Measurements from ENCODE around the gene APBB2. TPM values are rescaled to one million over a fixed set of nuclear protein-coding genes. Genes with fewer than 3 reads are reported as not detected.

APBB2 gene
- total RNA-seq, 4 donors from 2014 or later, result 51.7 to 75.9 (median 71.1) TPM

DNA sequence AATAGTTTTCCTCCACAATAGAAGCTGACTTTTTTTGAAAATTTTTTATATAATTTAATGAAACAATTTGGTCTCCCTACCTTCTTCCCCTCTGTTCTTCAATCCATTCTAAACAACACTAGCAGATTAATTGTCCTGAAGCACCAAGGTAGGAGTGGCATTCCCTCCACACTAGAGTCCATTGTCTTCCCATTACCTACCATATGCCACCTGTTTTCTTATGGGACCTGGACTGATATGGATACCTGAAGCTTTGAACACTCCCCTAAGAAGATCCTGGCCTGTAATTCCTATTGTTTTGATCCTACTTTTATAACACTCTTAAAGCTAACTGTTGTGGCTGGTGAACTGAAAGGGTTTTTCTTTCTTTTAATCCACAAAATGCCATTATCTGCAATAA lies 92.0 kb downstream of the APBB2 start:
- Histone ChIP-seq H3K36me3 (no peaks in the 10 kb centered on the region), H3K4me3 (no peak overlapping the region), H3K9me3 (no peaks in the 10 kb centered on the region), H3K27ac (replicated peaks in 1 of 4) (peak overlapping the region in 1 of 4 donors; percentile 72), H3K27me3 (no peaks in the 10 kb centered on the region), H3K4me1 (peaks cover 0 to 59% (median 56%) of the 10 kb centered on the region in 4 donors)
- DNase-seq (ENCODE audit: extremely low spot score), result no peak
- intact Hi-C loops (cut with DNase I), result no loop called here
- no peak for TF ChIP-seq POLR2A (IDR thresholded peaks at IDR 0.05; ENCODE audit: low read depth)
- TF ChIP-seq, protein P1, sequence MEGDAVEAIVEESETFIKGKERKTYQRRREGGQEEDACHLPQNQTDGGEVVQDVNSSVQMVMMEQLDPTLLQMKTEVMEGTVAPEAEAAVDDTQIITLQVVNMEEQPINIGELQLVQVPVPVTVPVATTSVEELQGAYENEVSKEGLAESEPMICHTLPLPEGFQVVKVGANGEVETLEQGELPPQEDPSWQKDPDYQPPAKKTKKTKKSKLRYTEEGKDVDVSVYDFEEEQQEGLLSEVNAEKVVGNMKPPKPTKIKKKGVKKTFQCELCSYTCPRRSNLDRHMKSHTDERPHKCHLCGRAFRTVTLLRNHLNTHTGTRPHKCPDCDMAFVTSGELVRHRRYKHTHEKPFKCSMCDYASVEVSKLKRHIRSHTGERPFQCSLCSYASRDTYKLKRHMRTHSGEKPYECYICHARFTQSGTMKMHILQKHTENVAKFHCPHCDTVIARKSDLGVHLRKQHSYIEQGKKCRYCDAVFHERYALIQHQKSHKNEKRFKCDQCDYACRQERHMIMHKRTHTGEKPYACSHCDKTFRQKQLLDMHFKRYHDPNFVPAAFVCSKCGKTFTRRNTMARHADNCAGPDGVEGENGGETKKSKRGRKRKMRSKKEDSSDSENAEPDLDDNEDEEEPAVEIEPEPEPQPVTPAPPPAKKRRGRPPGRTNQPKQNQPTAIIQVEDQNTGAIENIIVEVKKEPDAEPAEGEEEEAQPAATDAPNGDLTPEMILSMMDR (IDR thresholded peaks at IDR 0.05), result no peak
- no peak for TF ChIP-seq POLR2AphosphoS5 (IDR thresholded peaks at IDR 0.05)
- no peak for TF ChIP-seq EP300 (IDR thresholded peaks at IDR 0.05)

DNA sequence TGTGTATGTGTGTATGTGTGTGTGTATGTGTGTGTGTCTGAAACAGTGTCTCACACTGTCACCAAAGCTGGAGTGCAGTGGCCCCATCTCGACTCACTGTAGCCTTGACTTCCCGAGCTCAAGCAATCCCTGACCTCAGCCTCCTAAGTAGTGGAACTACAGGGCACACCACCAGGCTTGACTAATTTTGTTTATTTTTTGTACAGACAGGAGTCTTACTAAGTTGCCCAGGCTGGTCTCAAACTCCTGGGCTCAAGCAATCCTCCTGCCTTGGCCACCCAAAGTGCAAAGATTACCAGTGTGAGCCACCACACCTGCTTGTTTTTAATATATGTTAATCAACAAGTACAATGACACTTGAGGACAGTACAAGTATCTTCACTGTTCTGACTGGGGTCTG lies 92.4 kb downstream of the APBB2 start:
- intact Hi-C loops (cut with DNase I), result no loop called here
- Histone ChIP-seq H3K36me3 (no peaks in the 10 kb centered on the region), H3K4me3 (no peak overlapping the region), H3K27me3 (no peaks in the 10 kb centered on the region), H3K4me1 (peaks cover 0 to 59% (median 56%) of the 10 kb centered on the region in 4 donors), H3K27ac (replicated peaks in 1 of 4) (peak overlapping the region; percentile 67 to 80 (median 75)), H3K9me3 (no peaks in the 10 kb centered on the region)
- no peak for DNase-seq (ENCODE audit: extremely low spot score)
- no peak for TF ChIP-seq POLR2AphosphoS5 (IDR thresholded peaks at IDR 0.05)
- WGBS, result 90% methylated on average over 2 of the region's 2 CpGs

DNA sequence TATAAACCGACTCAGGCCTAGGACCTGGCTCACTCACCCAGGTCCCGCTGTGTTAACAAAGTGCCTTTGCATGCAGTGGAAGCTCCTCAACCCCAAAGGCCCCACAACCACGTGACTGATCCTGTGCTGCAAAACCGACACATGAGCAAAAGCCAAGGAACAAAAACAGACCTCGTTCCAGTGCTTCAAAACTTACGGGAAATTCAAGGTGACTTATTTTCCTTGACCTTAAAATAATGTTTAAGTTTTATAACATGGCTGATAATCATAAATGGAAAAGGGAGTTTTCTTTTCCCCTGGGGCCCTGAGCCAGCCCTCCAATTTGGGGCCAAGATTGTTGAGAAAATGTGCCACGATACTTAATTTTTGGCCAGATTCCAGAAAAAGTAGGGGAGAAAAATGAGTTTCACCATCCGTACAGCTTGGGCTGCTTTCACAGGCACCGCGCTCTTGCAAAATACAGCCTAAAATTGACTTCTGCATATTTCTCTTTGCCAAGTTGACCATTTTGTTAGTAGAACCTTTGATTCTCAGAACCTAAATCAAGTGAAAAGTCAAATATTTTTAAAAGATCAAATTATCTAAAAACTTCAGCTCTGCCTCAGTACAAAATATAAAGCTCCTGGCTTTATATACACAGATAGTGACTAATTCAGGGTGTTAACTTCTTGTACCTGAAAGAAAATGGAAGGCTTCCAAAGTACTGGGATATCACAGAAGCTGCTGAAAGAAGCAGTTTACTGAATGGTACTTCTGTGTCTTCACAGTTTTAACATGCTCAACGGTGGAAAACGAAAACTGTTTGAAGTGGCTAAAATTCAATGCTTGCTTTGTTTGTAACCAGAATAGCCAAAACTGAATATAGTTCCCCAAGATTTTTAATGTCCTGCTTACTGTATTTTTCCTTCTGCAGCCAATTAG lies 93.8 kb downstream of the APBB2 start:
- H3K36me3 ChIP-seq, result no peaks in the 10 kb centered on the region
- intact Hi-C loops (cut with DNase I), result no loop called here
- H3K4me1 ChIP-seq, result peaks cover 0 to 50% (median 46%) of the 10 kb centered on the region in 4 donors
- WGBS, result 39% methylated on average over 12 of the region's 12 CpGs
- TF ChIP-seq EP300 (IDR thresholded peaks at IDR 0.05) (no peak), POLR2AphosphoS5 (IDR thresholded peaks at IDR 0.05) (peak; percentile 4 to 54)
- H3K27ac ChIP-seq (replicated peaks in 1 of 4), result peak overlapping the region; percentile 67 to 80 (median 75)
- DNase-seq (ENCODE audit: extremely low spot score), result no peak
- H3K4me3 ChIP-seq, result peak overlapping the region; percentile 13 to 44 (median 35)
- H3K9me3 ChIP-seq, result no peaks in the 10 kb centered on the region
- H3K27me3 ChIP-seq, result no peaks in the 10 kb centered on the region

DNA sequence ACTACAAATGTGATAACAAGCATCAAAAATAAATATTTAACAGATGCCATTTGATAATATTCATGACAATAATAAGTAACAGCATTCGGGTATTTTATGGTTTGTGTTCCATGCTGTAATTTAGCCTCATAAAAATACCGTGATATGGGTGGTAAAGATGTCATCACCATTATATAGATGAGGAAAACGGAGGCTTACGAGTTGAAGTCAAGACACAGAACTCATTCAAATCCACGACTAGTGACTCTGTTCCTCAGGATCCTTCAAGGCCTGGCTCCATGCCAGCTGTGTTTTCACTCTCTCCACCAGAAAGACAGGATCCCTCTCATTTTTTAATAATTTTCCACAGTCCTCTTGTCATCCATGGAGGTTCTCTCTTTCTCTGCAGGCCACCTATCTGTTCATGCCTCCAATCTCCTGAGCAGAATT lies 94.5 kb downstream of the APBB2 start:
- WGBS, result 67% methylated on average over 5 of the region's 5 CpGs

DNA sequence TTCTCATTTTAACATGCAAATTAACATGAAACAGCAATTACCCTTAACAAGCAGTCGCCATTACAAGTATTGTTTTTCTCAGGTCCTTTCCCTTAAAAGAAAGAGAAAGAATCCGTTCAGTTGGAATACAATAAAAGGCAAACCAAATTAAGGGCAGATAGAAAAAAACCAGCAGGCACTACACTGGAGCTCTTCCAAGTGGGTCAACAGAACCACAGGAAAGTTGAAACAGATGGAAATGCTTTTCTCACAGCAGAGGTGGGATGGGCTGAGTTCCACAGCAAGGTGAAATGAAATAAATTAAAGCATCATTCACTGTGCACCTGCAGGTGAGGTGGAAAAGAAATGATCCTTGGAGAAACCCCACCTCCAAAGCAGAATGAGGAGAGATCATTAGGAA lies 102.6 kb downstream of the APBB2 start:
- Histone ChIP-seq H3K27me3 (no peaks in the 10 kb centered on the region), H3K4me1 (no peaks in the 10 kb centered on the region), H3K36me3 (no peaks in the 10 kb centered on the region), H3K4me3 (no peak overlapping the region), H3K9me3 (no peaks in the 10 kb centered on the region), H3K27ac (replicated peaks in 1 of 4) (no peak overlapping the region)
- intact Hi-C loops (cut with DNase I), result no loop called here
- WGBS, result 81% methylated on average over 2 of the region's 2 CpGs
- TF ChIP-seq EP300 (IDR thresholded peaks at IDR 0.05) (no peak), POLR2A (IDR thresholded peaks at IDR 0.05; ENCODE audit: low read depth) (no peak), POLR2AphosphoS5 (IDR thresholded peaks at IDR 0.05) (no peak)
- TF ChIP-seq, protein P1 (IDR thresholded peaks at IDR 0.05), result no peak
- no peak for DNase-seq (ENCODE audit: extremely low spot score)

More for the DNA sequence above, 94.5 kb downstream of the APBB2 start:
- peak overlapping the region; percentile 67 to 80 (median 75) for H3K27ac ChIP-seq (replicated peaks in 1 of 4)
- TF ChIP-seq POLR2A (IDR thresholded peaks at IDR 0.05; ENCODE audit: low read depth), result no peak
- no peak for TF ChIP-seq EP300 (IDR thresholded peaks at IDR 0.05)
- TF ChIP-seq POLR2AphosphoS5 (IDR thresholded peaks at IDR 0.05), result no peak
- TF ChIP-seq, protein P1 (IDR thresholded peaks at IDR 0.05), result no peak
- no peaks in the 10 kb centered on the region for H3K36me3 ChIP-seq
- DNase-seq (ENCODE audit: extremely low spot score), result no peak
- H3K9me3 ChIP-seq, result no peaks in the 10 kb centered on the region
- H3K27me3 ChIP-seq, result no peaks in the 10 kb centered on the region
- peak overlapping the region; percentile 13 to 44 (median 35) for H3K4me3 ChIP-seq
- intact Hi-C loops (cut with DNase I), result no loop called here
- peaks cover 0 to 44% (median 40%) of the 10 kb centered on the region in 4 donors for H3K4me1 ChIP-seq

All from esophagus muscularis mucosa (tissue), 4 donors.